VCaP (cell line): Measurements from ENCODE around the gene HNF4A.

ENCODE experiments used
- H3K27ac ChIP-seq: fragments of 450-650 bp; 2 replicates; pipeline ENCODE4 v1.5.1; 2017
- CTCF ChIP-seq: fragments of 450-650 bp; conservative IDR thresholded peaks from 2 replicates; pipeline ENCODE4 v1.5.1; 2017; ENCODE audit warnings: mild to moderate bottlenecking, moderate library complexity

Gene HNF4A

GRCh38 chr20:44355498-44356352 lies at the start of gene HNF4A:
TSS of gene HNF4A (plus strand) at chr20:44355699. CDS start at chr20:44355805, 106 bp downstream.
- no peak within 1 kb of the TSS for H3K27ac ChIP-seq
- no peak for TF ChIP-seq CTCF

GRCh38 chr20:44306927-44307326 lies 48.6 kb upstream of the HNF4A start:
- no peak for TF ChIP-seq CTCF
- H3K27ac ChIP-seq = no peak overlapping the region

- no peak for TF ChIP-seq CTCF
- peak overlapping the region; percentile 82; the same call in 1 of the 2 replicates for H3K27ac ChIP-seq
These were observed 45.5 kb upstream of the HNF4A start for GRCh38 chr20:44309763-44310663.

- peak within 1 kb of the TSS; percentile 82 for H3K27ac ChIP-seq
- TF ChIP-seq CTCF = peak; percentile 99
These were observed 44.5 kb upstream of the HNF4A start, which contains the start of gene FITM2 for GRCh38 chr20:44310664-44311639. TSS of gene FITM2 (minus strand) at chr20:44311202. CDS start at chr20:44311148, 54 bp downstream.

GRCh38 chr20:44314870-44315269 lies 40.6 kb upstream of the HNF4A start:
- no peak overlapping the region for H3K27ac ChIP-seq
- TF ChIP-seq CTCF = no peak

GRCh38 chr20:44319839-44320422 lies 35.6 kb upstream of the HNF4A start:
- TF ChIP-seq CTCF = no peak
- no peak overlapping the region for H3K27ac ChIP-seq
